ENCODE measurements around the gene CAMTA1. TPM values are rescaled to one million over a fixed set of nuclear protein-coding genes. Genes with fewer than 3 reads are reported as not detected.
A peak's percentile ranks its signal among the peaks of the same experiment; 100 is the strongest.

Gene CAMTA1
- total RNA-seq, 1 donor from 2014 or later = 47.9 TPM

GRCh38 chr1:7533006-7533405 is 747.8 kb downstream of the CAMTA1 start:
- intact Hi-C loops (cut with DNase I) = no loop called here
- no peak for DNase-seq
- Histone ChIP-seq H3K4me1 (peaks cover 5% of the 10 kb centered on the region), H3K27me3 (ENCODE audit: low read depth) (peaks cover 14% of the 10 kb centered on the region), H3K27ac (no peak overlapping the region), H3K4me3 (no peak overlapping the region), H3K36me3 (no peaks in the 10 kb centered on the region), H3K9me3 (no peaks in the 10 kb centered on the region)
- no peak for TF ChIP-seq CTCF (IDR thresholded peaks at IDR 0.05)
- no peak for ATAC-seq

GRCh38 chr1:7534061-7534825 is 749.0 kb downstream of the CAMTA1 start:
- H3K27me3 ChIP-seq (ENCODE audit: low read depth) = peaks cover 14% of the 10 kb centered on the region
- TF ChIP-seq CTCF (IDR thresholded peaks at IDR 0.05) = no peak
- peaks cover 5% of the 10 kb centered on the region for H3K4me1 ChIP-seq
- no peaks in the 10 kb centered on the region for H3K9me3 ChIP-seq
- H3K4me3 ChIP-seq = no peak overlapping the region
- no peak overlapping the region for H3K27ac ChIP-seq
- no peaks in the 10 kb centered on the region for H3K36me3 ChIP-seq
- intact Hi-C loops (cut with DNase I) = no loop called here
- no peak for DNase-seq
- ATAC-seq = no peak

GRCh38 chr1:7535016-7535415 is 749.8 kb downstream of the CAMTA1 start:
- no peak overlapping the region for H3K4me3 ChIP-seq
- no peaks in the 10 kb centered on the region for H3K36me3 ChIP-seq
- DNase-seq = no peak
- H3K9me3 ChIP-seq = no peaks in the 10 kb centered on the region
- H3K27me3 ChIP-seq (ENCODE audit: low read depth) = peaks cover 9% of the 10 kb centered on the region
- TF ChIP-seq CTCF (IDR thresholded peaks at IDR 0.05) = no peak
- no peak overlapping the region for H3K27ac ChIP-seq
- peaks cover 5% of the 10 kb centered on the region for H3K4me1 ChIP-seq
- no peak for ATAC-seq
- intact Hi-C loops (cut with DNase I) = no loop called here

GRCh38 chr1:7535934-7536878 is 751.0 kb downstream of the CAMTA1 start:
- Histone ChIP-seq H3K9me3 (no peaks in the 10 kb centered on the region), H3K36me3 (no peaks in the 10 kb centered on the region), H3K4me1 (peaks cover 5% of the 10 kb centered on the region), H3K27ac (no peak overlapping the region), H3K4me3 (no peak overlapping the region), H3K27me3 (ENCODE audit: low read depth) (peaks cover 9% of the 10 kb centered on the region)
- TF ChIP-seq CTCF (IDR thresholded peaks at IDR 0.05) = no peak
- intact Hi-C loops (cut with DNase I) = no loop called here
- ATAC-seq (no peak), DNase-seq (peak; percentile 23)

- Histone ChIP-seq H3K4me3 (no peak overlapping the region), H3K27me3 (ENCODE audit: low read depth) (peaks cover 9% of the 10 kb centered on the region), H3K9me3 (no peaks in the 10 kb centered on the region), H3K27ac (no peak overlapping the region), H3K36me3 (no peaks in the 10 kb centered on the region), H3K4me1 (peaks cover 5% of the 10 kb centered on the region)
- no peak for TF ChIP-seq CTCF (IDR thresholded peaks at IDR 0.05)
- DNase-seq (peak; percentile 26), ATAC-seq (no peak)
- intact Hi-C loops (cut with DNase I) = no loop called here
Observed at GRCh38 chr1:7536891-7537591, 751.8 kb downstream of the CAMTA1 start.

All from lower lobe of right lung (tissue), 2 donors.